Sigmoid colon (tissue), 3 donors: Measurements from ENCODE around the gene WNT5A.

ENCODE experiments used
- CTCF ChIP-seq, 4 experiments: fragments of 450-650 bp in 3 of 4; fragments of 200-600 bp in 1 of 4; IDR thresholded peaks; one replicate each; pipeline ENCODE4 v1.5.1; 2016 to 2019; ENCODE audit warnings: antibody characterized with exemption in 4 of 4, mild to moderate bottlenecking in 3 of 4, moderate library complexity in 2 of 4
- POLR2A ChIP-seq, 2 donors: fragments of 450-650 bp; IDR thresholded peaks; one replicate each; pipeline ENCODE4 v1.6.1; 2016; ENCODE audit warnings: antibody characterized with exemption in 2 of 2, mild to moderate bottlenecking in 2 of 2, moderate library complexity in 2 of 2

GRCh38 chr3:55519019-55519418 lies 31.9 kb upstream of the WNT5A start:
- TF ChIP-seq CTCF (IDR thresholded peaks at IDR 0.05) = no peak
- no peak for TF ChIP-seq POLR2A (IDR thresholded peaks at IDR 0.05)
